KOPT-K1 (cell line): Measurements from ENCODE around the gene FERMT3.

ENCODE experiments used
- H3K27ac ChIP-seq: fragments of 200-600 bp; sonication (generic); 2 replicates; pipeline ENCODE4 v1.5.1; 2016; ENCODE audit warnings: antibody characterized with exemption, mild to moderate bottlenecking, low read depth, low read length; ENCODE audit not compliant: poor library complexity, severe bottlenecking
- H3K36me3 ChIP-seq: fragments of 200-600 bp; sonication (generic); 2 replicates; pipeline ENCODE4 v1.5.1; 2017; ENCODE audit warnings: antibody characterized with exemption, mild to moderate bottlenecking, low read length, moderate library complexity; ENCODE audit not compliant: insufficient read depth
- H3K9me3 ChIP-seq: fragments of 200-600 bp; sonication (generic); 2 replicates; pipeline ENCODE4 v1.5.1; 2017; ENCODE audit warnings: antibody characterized with exemption, low read length, mild to moderate bottlenecking; ENCODE audit not compliant: insufficient read depth, poor library complexity, severe bottlenecking

Gene FERMT3

GRCh38 chr11:64224151-64224890, 17.8 kb downstream of the FERMT3 start:
- Histone ChIP-seq H3K36me3 (peaks cover 51% of the 10 kb centered on the region), H3K27ac (peak overlapping the region; percentile 92), H3K9me3 (no peaks in the 10 kb centered on the region)

GRCh38 chr11:64224891-64225607, 18.5 kb downstream of the FERMT3 start:
- H3K9me3 ChIP-seq: no peaks in the 10 kb centered on the region
- peak overlapping the region; percentile 92 for H3K27ac ChIP-seq
- peaks cover 43% of the 10 kb centered on the region for H3K36me3 ChIP-seq

GRCh38 chr11:64225608-64226506, 19.3 kb downstream of the FERMT3 start, which contains the start of the genes NUDT22 and TRPT1:
Gene NUDT22, plus strand, starts transcription at chr11:64226274. Its CDS starts 379 bp downstream, at chr11:64226653.
Gene TRPT1, minus strand, starts transcription at chr11:64226186. Its CDS starts 326 bp downstream, at chr11:64225860.
- Histone ChIP-seq H3K27ac (peak within 1 kb of the TSS; percentile 92), H3K36me3 (peaks cover 35% of the 10 kb centered on the region), H3K9me3 (no peaks in the 10 kb centered on the region)

GRCh38 chr11:64226507-64227051, 20.1 kb downstream of the FERMT3 start:
- Histone ChIP-seq H3K9me3 (no peaks in the 10 kb centered on the region), H3K36me3 (peaks cover 28% of the 10 kb centered on the region), H3K27ac (peak overlapping the region; percentile 92)

- Histone ChIP-seq H3K9me3 (no peaks in the 10 kb centered on the region), H3K27ac (peak overlapping the region; percentile 92), H3K36me3 (peaks cover 25% of the 10 kb centered on the region)
Observed at GRCh38 chr11:64227405-64227956, 21.0 kb downstream of the FERMT3 start.

- H3K9me3 ChIP-seq: no peaks in the 10 kb centered on the region
- peaks cover 8% of the 10 kb centered on the region for H3K36me3 ChIP-seq
- peak overlapping the region; percentile 60 for H3K27ac ChIP-seq
Observed at GRCh38 chr11:64229090-64229743, 22.7 kb downstream of the FERMT3 start.

GRCh38 chr11:64229744-64230170, 23.2 kb downstream of the FERMT3 start:
- H3K27ac ChIP-seq: peak overlapping the region; percentile 60
- H3K36me3 ChIP-seq: peaks cover 3% of the 10 kb centered on the region; the same call in 1 of the 2 replicates
- H3K9me3 ChIP-seq: no peaks in the 10 kb centered on the region

GRCh38 chr11:64230171-64230984, 23.9 kb downstream of the FERMT3 start, which contains the start of gene DNAJC4:
Gene DNAJC4, plus strand, starts transcription at chr11:64230548. Its CDS starts 307 bp downstream, at chr11:64230855.
- Histone ChIP-seq H3K36me3 (peaks cover 3% of the 10 kb centered on the region; the same call in 1 of the 2 replicates), H3K27ac (peak within 1 kb of the TSS; percentile 60), H3K9me3 (no peaks in the 10 kb centered on the region)

- peak overlapping the region; percentile 60 for H3K27ac ChIP-seq
- H3K36me3 ChIP-seq: peaks cover 3% of the 10 kb centered on the region; the same call in 1 of the 2 replicates
- no peaks in the 10 kb centered on the region for H3K9me3 ChIP-seq
Observed at GRCh38 chr11:64230985-64231365, 24.5 kb downstream of the FERMT3 start.

GRCh38 chr11:64231546-64231945, 25.0 kb downstream of the FERMT3 start:
- Histone ChIP-seq H3K9me3 (no peaks in the 10 kb centered on the region), H3K36me3 (peaks cover 3% of the 10 kb centered on the region; the same call in 1 of the 2 replicates), H3K27ac (no peak overlapping the region)

- H3K27ac ChIP-seq: no peak overlapping the region
- H3K9me3 ChIP-seq: no peaks in the 10 kb centered on the region
Observed at GRCh38 chr11:64232182-64232966, 25.9 kb downstream of the FERMT3 start.

GRCh38 chr11:64232967-64233315, 26.4 kb downstream of the FERMT3 start:
- H3K27ac ChIP-seq: no peak overlapping the region
- peaks cover 13% of the 10 kb centered on the region; the same call in 1 of the 2 replicates for H3K36me3 ChIP-seq
- H3K9me3 ChIP-seq: no peaks in the 10 kb centered on the region

More at GRCh38 chr11:64232182-64232966, 25.9 kb downstream of the FERMT3 start:
- H3K36me3 ChIP-seq: peaks cover 7% of the 10 kb centered on the region; the same call in 1 of the 2 replicates
